D721Med (cell line): Measurements from ENCODE around the gene PIP5K1A.

Source experiments
- DNase-seq: peaks from one replicate; pipeline ENCODE4 v3.0.0; 2011; ENCODE audit warnings: low spot score; ENCODE audit not compliant: insufficient read length
- FAIRE-seq: peaks from 2 replicates; lab custom pipeline; 2011; peaks lifted over from hg19 to GRCh38; lab: Jason Lieb, UNC
- TF ChIP-seq, protein P1 (sequence below): IDR thresholded peaks from 2 replicates; pipeline ENCODE4 v1.5.1; 2012; ENCODE audit warnings: mild to moderate bottlenecking, control low read depth; ENCODE audit not compliant: insufficient read depth; ENCODE audit errors: missing control alignments

PIP5K1A gene

GRCh38 chr1:151289991-151290708, 91.8 kb downstream of the PIP5K1A start:
- TF ChIP-seq, protein P1, sequence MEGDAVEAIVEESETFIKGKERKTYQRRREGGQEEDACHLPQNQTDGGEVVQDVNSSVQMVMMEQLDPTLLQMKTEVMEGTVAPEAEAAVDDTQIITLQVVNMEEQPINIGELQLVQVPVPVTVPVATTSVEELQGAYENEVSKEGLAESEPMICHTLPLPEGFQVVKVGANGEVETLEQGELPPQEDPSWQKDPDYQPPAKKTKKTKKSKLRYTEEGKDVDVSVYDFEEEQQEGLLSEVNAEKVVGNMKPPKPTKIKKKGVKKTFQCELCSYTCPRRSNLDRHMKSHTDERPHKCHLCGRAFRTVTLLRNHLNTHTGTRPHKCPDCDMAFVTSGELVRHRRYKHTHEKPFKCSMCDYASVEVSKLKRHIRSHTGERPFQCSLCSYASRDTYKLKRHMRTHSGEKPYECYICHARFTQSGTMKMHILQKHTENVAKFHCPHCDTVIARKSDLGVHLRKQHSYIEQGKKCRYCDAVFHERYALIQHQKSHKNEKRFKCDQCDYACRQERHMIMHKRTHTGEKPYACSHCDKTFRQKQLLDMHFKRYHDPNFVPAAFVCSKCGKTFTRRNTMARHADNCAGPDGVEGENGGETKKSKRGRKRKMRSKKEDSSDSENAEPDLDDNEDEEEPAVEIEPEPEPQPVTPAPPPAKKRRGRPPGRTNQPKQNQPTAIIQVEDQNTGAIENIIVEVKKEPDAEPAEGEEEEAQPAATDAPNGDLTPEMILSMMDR = no peak

DNA sequence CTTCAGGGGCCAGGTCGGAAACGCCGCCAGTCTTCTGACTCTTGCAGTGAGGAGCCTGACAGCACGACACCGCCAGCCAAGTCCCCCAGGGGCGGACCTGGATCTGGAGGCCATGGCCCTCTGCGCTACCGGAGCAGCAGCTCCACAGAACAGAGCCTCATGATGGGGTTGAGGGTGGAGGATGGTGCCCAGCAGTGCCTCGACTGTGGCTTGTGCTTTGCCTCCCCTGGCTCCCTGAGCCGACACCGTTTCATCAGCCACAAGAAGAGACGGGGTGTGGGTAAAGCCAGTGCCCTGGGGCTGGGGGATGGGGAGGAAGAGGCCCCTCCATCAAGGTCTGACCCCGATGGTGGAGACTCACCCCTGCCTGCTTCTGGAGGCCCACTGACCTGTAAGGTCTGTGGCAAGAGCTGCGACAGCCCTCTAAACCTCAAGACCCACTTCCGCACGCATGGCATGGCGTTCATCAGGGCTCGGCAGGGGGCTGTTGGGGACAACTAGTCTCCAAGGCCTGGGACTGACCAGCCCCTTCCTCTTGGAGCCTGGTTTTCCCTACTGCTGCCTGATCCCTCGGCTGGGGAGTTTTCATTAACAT, 92.5 kb downstream of the PIP5K1A start:
- no peak for DNase-seq
- TF ChIP-seq, protein P1 = no peak
- no peak for FAIRE-seq

More at GRCh38 chr1:151289991-151290708, 91.8 kb downstream of the PIP5K1A start:
- DNase-seq (no peak), FAIRE-seq (no peak)

- FAIRE-seq = no peak
- TF ChIP-seq, protein P1 = no peak
- DNase-seq = peak; percentile 32
These were observed 94.1 kb downstream of the PIP5K1A start for GRCh38 chr1:151292207-151293030.

- no peak for DNase-seq
- TF ChIP-seq, protein P1 = no peak
- no peak for FAIRE-seq
These were observed 94.7 kb downstream of the PIP5K1A start for GRCh38 chr1:151293093-151293492.

DNA sequence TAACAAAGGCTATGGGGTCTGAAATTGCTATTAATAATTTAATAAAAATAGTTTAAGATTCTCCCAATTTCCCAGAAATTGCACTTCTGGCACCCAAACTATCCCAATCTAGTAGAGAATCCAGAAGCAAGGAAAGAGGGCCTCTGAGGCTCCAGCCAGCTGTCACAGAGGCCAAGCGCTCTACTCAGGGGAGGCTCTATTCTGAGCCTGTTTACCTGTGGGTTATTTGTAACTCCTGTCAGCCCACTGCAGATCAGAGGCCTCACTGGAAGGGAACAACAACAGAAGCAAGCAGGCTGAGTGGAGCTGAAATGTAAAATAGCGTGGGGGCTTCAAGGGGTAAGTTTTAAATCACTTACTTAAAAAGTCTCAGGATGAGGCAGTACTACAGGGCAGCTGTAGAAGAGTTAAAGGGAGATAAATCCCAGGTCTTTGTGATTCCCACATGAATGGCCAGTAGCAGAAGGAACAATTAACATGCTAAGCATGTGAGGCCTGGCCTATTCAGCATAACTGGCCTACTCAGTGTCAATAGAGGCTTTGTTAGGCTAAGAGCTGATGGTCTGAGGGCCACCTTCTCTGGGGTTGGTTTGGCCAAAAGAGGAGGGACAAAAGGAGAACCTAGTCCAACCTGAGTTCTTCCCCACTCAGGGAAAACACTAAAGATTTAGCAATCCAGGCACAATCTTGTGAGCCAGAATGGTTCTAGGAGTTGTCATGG, 96.5 kb downstream of the PIP5K1A start:
- TF ChIP-seq, protein P1 = no peak
- FAIRE-seq (no peak), DNase-seq (no peak)
